ENCODE measurements around the gene SPATS2. TPM values are rescaled to one million over a fixed set of nuclear protein-coding genes. Genes with fewer than 3 reads are reported as not detected.

The SPATS2 gene
- total and polyA plus RNA-seq, 10 of the 15 experiments (the other 5 are each of a cell fraction or from before 2014, with no cell fraction given): 9.0 to 54.2 (median 27.5) TPM

DNA sequence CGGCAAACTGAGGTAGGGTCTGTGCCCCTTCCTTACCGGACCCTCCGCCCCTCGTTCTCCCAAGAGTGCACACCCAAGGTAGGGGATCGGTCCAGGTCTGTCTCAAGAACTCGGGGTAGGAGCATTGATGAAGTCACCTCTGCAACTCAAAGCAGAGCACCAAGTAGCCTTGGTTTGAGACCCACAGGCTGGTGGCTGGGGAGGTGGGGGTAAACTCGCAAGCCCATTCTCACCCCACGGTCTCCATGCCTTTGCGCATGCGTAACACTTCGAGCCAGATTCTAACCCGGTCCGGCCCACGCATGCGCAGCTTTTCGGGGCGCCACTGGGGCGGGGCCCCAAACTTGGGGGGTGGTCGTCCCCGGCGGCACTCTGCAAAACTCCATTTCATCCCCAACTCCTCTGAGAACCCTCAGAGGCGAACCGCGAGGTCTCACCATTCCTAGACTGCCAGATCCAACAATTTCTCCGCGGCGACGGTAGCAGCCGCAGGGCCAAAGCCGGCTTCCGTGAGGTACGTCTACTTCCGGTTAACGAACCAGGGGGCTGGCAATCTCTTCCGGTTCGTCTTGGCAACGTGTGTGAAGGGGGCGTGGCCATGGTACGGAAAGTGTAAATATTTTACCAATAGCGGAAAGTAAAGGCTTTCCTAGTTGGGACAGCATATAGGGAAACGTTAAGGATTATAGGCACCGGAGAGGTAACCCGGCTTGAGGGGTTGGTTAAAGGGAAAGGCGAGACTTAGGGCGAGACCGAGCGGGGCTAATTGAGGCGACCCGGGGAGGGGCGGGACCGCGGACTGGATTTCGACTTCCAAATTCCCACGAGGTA lies 200.6 kb downstream of the SPATS2 start, which contains the start of gene MCRS1 (continued):
- TF ChIP-seq CBFB (IDR thresholded peaks at IDR 0.05; ENCODE audit: low read depth) (peak; percentile 67; the same call in 1 of the 2 replicates), RAD21 (IDR thresholded peaks at IDR 0.05; ENCODE audit: insufficient read depth, low read depth, low read length) (no peak), TBL1XR1 (IDR thresholded peaks at IDR 0.05; ENCODE audit: low read depth, low read length) (peak; percentile 64; the same call in 1 of the 2 replicates), TAF1 (IDR thresholded peaks at IDR 0.05; ENCODE audit: borderline replicate concordance, low read depth, low read length) (peak; percentile 89), BHLHE40 (IDR thresholded peaks at IDR 0.05; ENCODE audit: borderline replicate concordance in 1 of 2, low read depth in 2 of 2, low read length in 1 of 2) (0 out of 4 replicates have a peak, but pooled peaks of 1 of the 2 experiments have one; percentile 5), EZH2 (IDR thresholded peaks at IDR 0.05; ENCODE audit: borderline replicate concordance, control insufficient read depth, low read depth, low read length) (no peak), SUZ12 (IDR thresholded peaks at IDR 0.05; ENCODE audit: unreplicated experiment) (no peak), NFXL1 (IDR thresholded peaks at IDR 0.05; ENCODE audit: borderline replicate concordance) (no peak), WRNIP1 (IDR thresholded peaks at IDR 0.05; ENCODE audit: borderline replicate concordance, low read depth, low read length) (no peak), NR2C1 (IDR thresholded peaks at IDR 0.05) (peak; percentile 99)
- TF ChIP-seq, protein P1, sequence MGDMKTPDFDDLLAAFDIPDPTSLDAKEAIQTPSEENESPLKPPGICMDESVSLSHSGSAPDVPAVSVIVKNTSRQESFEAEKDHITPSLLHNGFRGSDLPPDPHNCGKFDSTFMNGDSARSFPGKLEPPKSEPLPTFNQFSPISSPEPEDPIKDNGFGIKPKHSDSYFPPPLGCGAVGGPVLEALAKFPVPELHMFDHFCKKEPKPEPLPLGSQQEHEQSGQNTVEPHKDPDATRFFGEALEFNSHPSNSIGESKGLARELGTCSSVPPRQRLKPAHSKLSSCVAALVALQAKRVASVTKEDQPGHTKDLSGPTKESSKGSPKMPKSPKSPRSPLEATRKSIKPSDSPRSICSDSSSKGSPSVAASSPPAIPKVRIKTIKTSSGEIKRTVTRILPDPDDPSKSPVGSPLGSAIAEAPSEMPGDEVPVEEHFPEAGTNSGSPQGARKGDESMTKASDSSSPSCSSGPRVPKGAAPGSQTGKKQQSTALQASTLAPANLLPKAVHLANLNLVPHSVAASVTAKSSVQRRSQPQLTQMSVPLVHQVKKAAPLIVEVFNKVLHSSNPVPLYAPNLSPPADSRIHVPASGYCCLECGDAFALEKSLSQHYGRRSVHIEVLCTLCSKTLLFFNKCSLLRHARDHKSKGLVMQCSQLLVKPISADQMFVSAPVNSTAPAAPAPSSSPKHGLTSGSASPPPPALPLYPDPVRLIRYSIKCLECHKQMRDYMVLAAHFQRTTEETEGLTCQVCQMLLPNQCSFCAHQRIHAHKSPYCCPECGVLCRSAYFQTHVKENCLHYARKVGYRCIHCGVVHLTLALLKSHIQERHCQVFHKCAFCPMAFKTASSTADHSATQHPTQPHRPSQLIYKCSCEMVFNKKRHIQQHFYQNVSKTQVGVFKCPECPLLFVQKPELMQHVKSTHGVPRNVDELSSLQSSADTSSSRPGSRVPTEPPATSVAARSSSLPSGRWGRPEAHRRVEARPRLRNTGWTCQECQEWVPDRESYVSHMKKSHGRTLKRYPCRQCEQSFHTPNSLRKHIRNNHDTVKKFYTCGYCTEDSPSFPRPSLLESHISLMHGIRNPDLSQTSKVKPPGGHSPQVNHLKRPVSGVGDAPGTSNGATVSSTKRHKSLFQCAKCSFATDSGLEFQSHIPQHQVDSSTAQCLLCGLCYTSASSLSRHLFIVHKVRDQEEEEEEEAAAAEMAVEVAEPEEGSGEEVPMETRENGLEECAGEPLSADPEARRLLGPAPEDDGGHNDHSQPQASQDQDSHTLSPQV (IDR thresholded peaks at IDR 0.05): no peak
- TF ChIP-seq, protein P2, sequence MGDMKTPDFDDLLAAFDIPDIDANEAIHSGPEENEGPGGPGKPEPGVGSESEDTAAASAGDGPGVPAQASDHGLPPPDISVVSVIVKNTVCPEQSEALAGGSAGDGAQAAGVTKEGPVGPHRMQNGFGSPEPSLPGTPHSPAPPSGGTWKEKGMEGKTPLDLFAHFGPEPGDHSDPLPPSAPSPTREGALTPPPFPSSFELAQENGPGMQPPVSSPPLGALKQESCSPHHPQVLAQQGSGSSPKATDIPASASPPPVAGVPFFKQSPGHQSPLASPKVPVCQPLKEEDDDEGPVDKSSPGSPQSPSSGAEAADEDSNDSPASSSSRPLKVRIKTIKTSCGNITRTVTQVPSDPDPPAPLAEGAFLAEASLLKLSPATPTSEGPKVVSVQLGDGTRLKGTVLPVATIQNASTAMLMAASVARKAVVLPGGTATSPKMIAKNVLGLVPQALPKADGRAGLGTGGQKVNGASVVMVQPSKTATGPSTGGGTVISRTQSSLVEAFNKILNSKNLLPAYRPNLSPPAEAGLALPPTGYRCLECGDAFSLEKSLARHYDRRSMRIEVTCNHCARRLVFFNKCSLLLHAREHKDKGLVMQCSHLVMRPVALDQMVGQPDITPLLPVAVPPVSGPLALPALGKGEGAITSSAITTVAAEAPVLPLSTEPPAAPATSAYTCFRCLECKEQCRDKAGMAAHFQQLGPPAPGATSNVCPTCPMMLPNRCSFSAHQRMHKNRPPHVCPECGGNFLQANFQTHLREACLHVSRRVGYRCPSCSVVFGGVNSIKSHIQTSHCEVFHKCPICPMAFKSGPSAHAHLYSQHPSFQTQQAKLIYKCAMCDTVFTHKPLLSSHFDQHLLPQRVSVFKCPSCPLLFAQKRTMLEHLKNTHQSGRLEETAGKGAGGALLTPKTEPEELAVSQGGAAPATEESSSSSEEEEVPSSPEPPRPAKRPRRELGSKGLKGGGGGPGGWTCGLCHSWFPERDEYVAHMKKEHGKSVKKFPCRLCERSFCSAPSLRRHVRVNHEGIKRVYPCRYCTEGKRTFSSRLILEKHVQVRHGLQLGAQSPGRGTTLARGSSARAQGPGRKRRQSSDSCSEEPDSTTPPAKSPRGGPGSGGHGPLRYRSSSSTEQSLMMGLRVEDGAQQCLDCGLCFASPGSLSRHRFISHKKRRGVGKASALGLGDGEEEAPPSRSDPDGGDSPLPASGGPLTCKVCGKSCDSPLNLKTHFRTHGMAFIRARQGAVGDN (IDR thresholded peaks at IDR 0.05): peak; percentile 91
- TF ChIP-seq, protein P3, sequence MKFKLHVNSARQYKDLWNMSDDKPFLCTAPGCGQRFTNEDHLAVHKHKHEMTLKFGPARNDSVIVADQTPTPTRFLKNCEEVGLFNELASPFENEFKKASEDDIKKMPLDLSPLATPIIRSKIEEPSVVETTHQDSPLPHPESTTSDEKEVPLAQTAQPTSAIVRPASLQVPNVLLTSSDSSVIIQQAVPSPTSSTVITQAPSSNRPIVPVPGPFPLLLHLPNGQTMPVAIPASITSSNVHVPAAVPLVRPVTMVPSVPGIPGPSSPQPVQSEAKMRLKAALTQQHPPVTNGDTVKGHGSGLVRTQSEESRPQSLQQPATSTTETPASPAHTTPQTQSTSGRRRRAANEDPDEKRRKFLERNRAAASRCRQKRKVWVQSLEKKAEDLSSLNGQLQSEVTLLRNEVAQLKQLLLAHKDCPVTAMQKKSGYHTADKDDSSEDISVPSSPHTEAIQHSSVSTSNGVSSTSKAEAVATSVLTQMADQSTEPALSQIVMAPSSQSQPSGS (IDR thresholded peaks at IDR 0.05; ENCODE audit: low read length): no peak
- TF ChIP-seq, protein P4, sequence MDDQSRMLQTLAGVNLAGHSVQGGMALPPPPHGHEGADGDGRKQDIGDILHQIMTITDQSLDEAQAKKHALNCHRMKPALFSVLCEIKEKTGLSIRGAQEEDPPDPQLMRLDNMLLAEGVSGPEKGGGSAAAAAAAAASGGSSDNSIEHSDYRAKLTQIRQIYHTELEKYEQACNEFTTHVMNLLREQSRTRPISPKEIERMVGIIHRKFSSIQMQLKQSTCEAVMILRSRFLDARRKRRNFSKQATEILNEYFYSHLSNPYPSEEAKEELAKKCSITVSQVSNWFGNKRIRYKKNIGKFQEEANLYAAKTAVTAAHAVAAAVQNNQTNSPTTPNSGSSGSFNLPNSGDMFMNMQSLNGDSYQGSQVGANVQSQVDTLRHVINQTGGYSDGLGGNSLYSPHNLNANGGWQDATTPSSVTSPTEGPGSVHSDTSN (IDR thresholded peaks at IDR 0.05; ENCODE audit: insufficient replicate concordance, low read depth, low read length): no peak
- TF ChIP-seq, protein P5, sequence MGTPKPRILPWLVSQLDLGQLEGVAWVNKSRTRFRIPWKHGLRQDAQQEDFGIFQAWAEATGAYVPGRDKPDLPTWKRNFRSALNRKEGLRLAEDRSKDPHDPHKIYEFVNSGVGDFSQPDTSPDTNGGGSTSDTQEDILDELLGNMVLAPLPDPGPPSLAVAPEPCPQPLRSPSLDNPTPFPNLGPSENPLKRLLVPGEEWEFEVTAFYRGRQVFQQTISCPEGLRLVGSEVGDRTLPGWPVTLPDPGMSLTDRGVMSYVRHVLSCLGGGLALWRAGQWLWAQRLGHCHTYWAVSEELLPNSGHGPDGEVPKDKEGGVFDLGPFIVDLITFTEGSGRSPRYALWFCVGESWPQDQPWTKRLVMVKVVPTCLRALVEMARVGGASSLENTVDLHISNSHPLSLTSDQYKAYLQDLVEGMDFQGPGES (IDR thresholded peaks at IDR 0.05): no peak
